HG02623 (cell line): ENCODE measurements around the gene PTPN11.
"Not testable (repeated sequence)": the region's sequence is repeated elsewhere in the genome, so short reads cannot be mapped to it uniquely, and the experiment has no call there.

Experiments
- ATAC-seq: cut with Tn5 transposase; IDR thresholded peaks from one replicate; pipeline ENCODE4 v1.9.1; 2021; ENCODE audit warnings: moderate library complexity; ENCODE audit not compliant: unreplicated experiment

The PTPN11 gene

GRCh38 chr12:112409064-112409905, 9.5 kb upstream of the PTPN11 start, which contains the start of gene RPL6:
RPL6 (minus strand) TSS chr12:112409605; CDS start chr12:112408656, 949 bp downstream.
- peak; percentile 85 for ATAC-seq

GRCh38 chr12:112409906-112410244, 8.9 kb upstream of the PTPN11 start:
- ATAC-seq = no peak

GRCh38 chr12:112413855-112414625, 4.7 kb upstream of the PTPN11 start:
- ATAC-seq = no peak

- not testable (repeated sequence) for ATAC-seq
These were observed 3.3 kb upstream of the PTPN11 start for GRCh38 chr12:112415457-112415856.

- ATAC-seq = no peak
These were observed 507 bp upstream of the PTPN11 start for GRCh38 chr12:112418273-112418607.

- peak; percentile 5 for ATAC-seq
These were observed 768 bp downstream of the PTPN11 start for GRCh38 chr12:112419297-112420133.

GRCh38 chr12:112420740-112421139, 2.0 kb downstream of the PTPN11 start:
- ATAC-seq = no peak

- no peak for ATAC-seq
These were observed 2.6 kb downstream of the PTPN11 start for GRCh38 chr12:112421363-112421762.

GRCh38 chr12:112422531-112422930, 3.8 kb downstream of the PTPN11 start:
- ATAC-seq = no peak

- no peak for ATAC-seq
These were observed 5.4 kb downstream of the PTPN11 start for GRCh38 chr12:112424126-112424525.

- no peak for ATAC-seq
These were observed 7.0 kb downstream of the PTPN11 start for GRCh38 chr12:112425582-112426382.

GRCh38 chr12:112427760-112428159, 9.0 kb downstream of the PTPN11 start:
- no peak for ATAC-seq

GRCh38 chr12:112430929-112431328, 12.2 kb downstream of the PTPN11 start:
- no peak for ATAC-seq

- ATAC-seq = no peak
These were observed 13.2 kb downstream of the PTPN11 start for GRCh38 chr12:112431965-112432364.

GRCh38 chr12:112433551-112433950, 14.8 kb downstream of the PTPN11 start:
- ATAC-seq = no peak

GRCh38 chr12:112438645-112439044, 19.9 kb downstream of the PTPN11 start:
- not testable (repeated sequence) for ATAC-seq

GRCh38 chr12:112439769-112440168, 21.0 kb downstream of the PTPN11 start:
- ATAC-seq = no peak

- not testable (repeated sequence) for ATAC-seq
These were observed 21.9 kb downstream of the PTPN11 start for GRCh38 chr12:112440653-112441052.

- no peak for ATAC-seq
These were observed 25.2 kb downstream of the PTPN11 start for GRCh38 chr12:112443916-112444315.

- ATAC-seq = no peak
These were observed 27.4 kb downstream of the PTPN11 start for GRCh38 chr12:112446008-112446725.
